HCT116 (cell line): ENCODE measurements around the gene CACNB1.

ENCODE experiments used
- TCF7L2 ChIP-seq: IDR thresholded peaks from 2 replicates; pipeline ENCODE4 v1.7.0; 2011; ENCODE audit warnings: borderline replicate concordance, inconsistent platforms; ENCODE audit not compliant: insufficient read depth, insufficient read length; ENCODE audit errors: extremely low read depth
- TF ChIP-seq, protein P1 (sequence below), 3 experiments: fragments of 200-600 bp in 1 of 3; sonication (generic) in 1 of 3; IDR thresholded peaks in 2 of 3; conservative IDR thresholded peaks in 1 of 3; 2 replicates each; pipeline ENCODE4 v1.5.1; 2012 to 2017; ENCODE audit warnings: low read depth in 2 of 3, low read length in 2 of 3, antibody characterized with exemption in 1 of 3, borderline replicate concordance in 1 of 3, control low read depth in 1 of 3, mild to moderate bottlenecking in 1 of 3, mixed read lengths in 1 of 3, mixed run types in 1 of 3, moderate library complexity in 1 of 3; ENCODE audit not compliant: insufficient read depth in 1 of 3

DNA sequence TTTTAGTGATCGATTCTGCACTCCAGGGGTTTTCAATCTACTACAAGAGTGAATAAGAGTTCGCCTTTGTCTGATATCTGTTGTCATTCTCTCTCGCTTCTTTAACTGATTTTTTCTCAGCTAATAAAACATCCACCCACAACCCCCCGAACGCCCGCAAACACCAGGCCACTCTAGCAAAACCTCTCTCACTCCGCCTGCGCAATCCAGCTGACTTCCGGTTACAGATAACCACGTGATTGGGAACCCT, 2.3 kb upstream of the CACNB1 start:
- no peak for TF ChIP-seq TCF7L2
- TF ChIP-seq, protein P1, sequence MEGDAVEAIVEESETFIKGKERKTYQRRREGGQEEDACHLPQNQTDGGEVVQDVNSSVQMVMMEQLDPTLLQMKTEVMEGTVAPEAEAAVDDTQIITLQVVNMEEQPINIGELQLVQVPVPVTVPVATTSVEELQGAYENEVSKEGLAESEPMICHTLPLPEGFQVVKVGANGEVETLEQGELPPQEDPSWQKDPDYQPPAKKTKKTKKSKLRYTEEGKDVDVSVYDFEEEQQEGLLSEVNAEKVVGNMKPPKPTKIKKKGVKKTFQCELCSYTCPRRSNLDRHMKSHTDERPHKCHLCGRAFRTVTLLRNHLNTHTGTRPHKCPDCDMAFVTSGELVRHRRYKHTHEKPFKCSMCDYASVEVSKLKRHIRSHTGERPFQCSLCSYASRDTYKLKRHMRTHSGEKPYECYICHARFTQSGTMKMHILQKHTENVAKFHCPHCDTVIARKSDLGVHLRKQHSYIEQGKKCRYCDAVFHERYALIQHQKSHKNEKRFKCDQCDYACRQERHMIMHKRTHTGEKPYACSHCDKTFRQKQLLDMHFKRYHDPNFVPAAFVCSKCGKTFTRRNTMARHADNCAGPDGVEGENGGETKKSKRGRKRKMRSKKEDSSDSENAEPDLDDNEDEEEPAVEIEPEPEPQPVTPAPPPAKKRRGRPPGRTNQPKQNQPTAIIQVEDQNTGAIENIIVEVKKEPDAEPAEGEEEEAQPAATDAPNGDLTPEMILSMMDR (IDR thresholded peaks at IDR 0.05 in 2 of 3, conservative IDR thresholded peaks at IDR 0.05 in 1 of 3; ENCODE audit: borderline replicate concordance in 1 of 3, insufficient read depth in 1 of 3, low read depth in 2 of 3, low read length in 2 of 3), result no peak
